Measurements from ENCODE around the gene PARVG.

PARVG gene

DNA sequence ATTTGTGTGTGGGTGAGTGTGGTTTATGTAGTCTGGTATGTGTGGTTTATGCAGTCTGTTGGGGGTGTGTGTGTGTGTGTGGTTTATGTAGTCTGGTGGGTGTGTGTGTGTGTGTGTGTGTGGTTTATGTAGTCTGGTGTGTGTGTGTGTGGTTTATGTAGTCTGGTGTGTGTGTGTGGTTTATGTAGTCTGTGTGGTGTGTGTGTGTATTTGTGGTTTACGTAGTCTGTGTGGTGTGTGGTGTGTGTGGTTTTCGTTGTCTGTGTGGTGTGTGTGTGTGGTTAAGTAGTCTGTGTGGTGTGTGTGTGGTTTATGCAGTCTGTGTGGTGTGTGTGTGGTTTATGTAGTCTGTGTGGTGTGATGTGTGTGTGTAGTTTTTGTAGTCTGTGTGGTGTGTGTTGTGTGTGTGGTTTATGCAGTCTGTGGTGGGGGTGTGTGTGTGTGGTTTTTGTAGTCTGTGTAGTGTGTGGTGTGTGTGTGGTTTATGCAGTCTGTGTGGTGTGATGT lies 26.2 kb upstream of the PARVG start:
- DNase-seq (ENCODE audit: low read depth, low spot score), result no peak

DNA sequence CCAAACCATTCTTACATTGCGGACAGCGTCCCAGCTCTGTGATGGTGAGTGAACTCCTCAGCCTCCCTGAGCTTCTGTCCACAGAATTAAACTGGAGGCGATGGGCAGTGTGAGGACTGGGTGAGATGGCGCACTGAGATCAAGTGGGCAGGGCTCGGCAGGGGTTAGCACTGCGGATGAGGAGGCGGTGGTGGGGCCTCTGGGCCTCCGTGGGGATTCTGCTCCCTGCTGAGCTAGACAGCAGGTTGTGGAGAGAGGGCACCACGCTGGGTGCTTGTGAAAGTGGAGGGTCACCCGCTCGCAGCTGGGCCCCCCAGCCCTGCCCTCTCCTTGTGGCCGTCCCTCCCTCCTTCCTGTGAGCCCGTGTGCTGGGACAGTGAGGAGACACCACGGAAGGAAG lies 25.6 kb upstream of the PARVG start:
- no peak for DNase-seq (ENCODE audit: low read depth, low spot score)

DNA sequence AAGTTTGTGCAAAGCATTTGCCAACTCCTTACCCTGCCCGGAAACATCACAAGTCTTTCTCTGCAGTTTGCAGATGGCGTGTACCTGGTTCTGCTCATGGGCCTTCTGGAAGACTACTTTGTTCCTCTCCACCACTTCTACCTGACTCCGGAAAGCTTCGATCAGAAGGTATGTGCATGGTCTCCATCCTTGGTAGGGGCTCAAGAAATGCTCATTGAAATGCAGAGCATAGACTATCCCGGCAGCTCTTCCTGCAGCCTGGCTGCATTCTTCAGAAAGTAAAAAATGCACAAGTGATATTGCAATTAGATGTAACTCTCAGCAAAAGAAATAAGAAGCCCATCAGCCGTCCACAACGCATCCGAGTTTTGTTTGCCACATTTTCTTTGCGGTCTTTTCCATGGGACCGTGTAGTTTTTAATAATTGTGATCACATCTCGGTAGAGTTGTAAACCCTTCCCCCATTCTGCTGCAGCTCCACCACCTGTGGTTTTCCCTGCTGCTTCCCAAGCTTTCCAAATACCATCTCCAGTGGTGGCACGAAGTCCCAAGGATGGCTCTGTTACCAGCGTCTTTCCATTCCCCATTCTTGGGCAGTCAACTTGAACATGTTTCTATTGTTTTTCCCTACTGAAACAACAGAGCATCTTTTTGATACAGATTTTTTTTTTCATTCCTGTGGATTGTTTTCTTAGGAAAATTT lies 22.7 kb upstream of the PARVG start:
- no peak for DNase-seq (ENCODE audit: low read depth, low spot score)

DNA sequence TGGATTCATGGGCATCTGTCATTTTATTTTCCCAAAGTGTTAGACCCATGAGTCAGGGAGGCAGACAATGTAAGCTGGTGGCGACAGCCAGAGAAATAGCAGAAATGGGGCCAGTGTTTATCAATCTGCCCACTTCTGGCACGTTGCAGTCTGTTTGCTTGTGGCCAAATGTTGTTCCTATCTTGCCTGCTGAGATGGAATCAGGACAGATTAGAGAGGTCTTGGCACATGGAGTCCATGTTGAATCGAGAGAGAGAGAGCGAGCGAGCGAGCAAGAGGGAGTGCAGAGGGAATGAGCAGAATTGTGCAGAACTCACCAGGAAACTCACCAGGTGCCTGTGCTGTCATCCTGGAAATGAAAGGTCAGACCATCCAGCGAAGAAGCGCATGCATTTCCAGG lies 21.9 kb upstream of the PARVG start:
- no peak for DNase-seq (ENCODE audit: low read depth, low spot score)

GRCh38 chr22:44159221-44159620 lies 21.5 kb upstream of the PARVG start:
- no peak for DNase-seq (ENCODE audit: low read depth, low spot score)

DNA sequence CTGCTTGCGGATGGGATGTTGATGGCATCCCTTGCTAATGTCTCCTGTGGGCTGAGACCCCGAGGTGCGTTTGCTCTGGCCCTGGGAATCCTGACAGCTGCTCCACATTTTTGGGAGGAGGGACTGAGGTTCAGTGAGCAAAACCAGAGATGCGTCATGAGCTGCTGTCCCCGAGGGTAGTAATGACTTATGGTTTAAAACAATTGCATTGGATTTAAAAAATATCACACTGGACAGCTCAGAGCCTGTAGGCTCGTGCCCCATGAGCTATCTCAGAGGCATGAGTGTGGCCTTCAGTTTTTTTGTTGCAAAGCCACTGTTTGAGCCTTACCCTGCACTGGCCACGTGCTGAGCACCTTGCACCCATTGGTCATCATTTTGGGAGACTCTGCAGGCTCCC lies 20.9 kb upstream of the PARVG start:
- DNase-seq (ENCODE audit: low read depth, low spot score), result no peak

GRCh38 chr22:44160421-44160820 lies 20.3 kb upstream of the PARVG start:
- no peak for DNase-seq (ENCODE audit: low read depth, low spot score)

DNA sequence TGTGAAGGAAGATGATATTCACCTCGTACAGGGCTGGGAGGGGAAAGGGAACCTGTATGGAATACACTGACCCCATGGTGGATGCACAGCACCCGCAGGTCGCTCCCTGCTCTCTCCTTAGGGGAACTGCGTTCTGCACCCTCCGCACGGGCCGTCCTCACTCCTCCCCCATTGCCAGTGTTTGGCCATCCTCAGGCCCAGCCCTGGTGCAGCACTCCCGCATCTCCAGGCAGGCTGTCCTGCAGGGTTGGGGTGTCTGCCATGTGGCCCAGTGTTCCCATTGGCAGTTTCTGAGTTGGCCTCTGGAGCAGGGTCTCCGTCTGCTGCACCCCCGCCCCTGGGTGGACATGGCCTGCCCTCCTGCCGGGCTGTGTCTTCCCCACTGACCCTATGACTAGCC lies 19.1 kb upstream of the PARVG start:
- DNase-seq (ENCODE audit: low read depth, low spot score), result no peak

DNA sequence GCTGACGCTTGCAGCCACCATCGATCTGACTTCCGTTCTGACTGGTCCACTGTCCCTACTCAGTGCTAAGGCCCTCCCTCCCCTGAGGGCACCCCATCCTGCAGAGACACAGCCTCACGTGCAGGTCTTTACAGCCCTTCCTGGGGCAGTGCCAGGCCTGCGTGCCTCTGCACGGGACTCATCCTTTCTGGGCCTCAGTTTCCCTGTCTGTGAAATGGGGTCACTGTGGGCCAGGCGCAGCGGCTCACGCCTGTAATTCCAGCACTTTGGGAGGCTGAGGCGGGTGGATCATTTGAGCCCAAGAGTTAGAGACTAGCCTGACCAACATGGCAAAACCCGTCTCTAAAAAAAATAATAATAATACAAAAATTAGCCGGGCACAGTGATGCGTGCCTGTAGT lies 17.8 kb upstream of the PARVG start:
- no peak for DNase-seq (ENCODE audit: low read depth, low spot score)

GRCh38 chr22:44163536-44163935 lies 17.2 kb upstream of the PARVG start:
- no peak for DNase-seq (ENCODE audit: low read depth, low spot score)

GRCh38 chr22:44164031-44164430 lies 16.7 kb upstream of the PARVG start:
- DNase-seq (ENCODE audit: low read depth, low spot score), result no peak

DNA sequence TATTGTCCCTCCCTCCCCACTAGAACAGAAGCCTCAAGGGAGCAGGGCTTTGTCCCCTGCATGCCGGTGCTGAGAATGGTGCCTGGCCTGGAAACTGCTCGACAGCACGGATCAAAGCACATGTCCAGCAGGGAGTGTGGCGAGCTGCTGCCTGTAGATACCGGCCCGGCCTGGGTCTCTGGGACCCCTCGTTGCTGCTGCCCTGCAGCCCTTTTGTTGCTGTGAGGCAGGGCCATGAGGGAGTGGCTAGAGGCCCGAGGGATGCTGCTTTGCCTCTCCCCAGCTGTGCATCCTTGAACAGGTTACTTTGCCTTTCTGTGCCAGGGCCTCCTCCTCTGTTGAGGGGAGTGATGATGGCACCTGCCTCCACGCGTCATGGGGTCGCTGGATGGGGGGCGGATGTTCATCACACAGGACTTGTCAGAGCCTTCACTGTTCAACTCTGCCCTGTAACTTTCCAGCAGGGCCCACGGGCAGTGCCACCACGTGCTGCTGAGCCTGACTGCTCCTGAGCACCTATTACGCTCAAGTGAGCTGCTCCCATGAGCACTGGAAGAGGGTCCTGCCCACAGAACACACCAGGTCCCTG lies 15.3 kb upstream of the PARVG start:
- no peak for DNase-seq (ENCODE audit: low read depth, low spot score)

GRCh38 chr22:44166498-44167276 lies 14.0 kb upstream of the PARVG start:
- DNase-seq (ENCODE audit: low read depth, low spot score), result no peak

GRCh38 chr22:44167501-44167900 lies 13.2 kb upstream of the PARVG start:
- DNase-seq (ENCODE audit: low read depth, low spot score), result no peak

DNA sequence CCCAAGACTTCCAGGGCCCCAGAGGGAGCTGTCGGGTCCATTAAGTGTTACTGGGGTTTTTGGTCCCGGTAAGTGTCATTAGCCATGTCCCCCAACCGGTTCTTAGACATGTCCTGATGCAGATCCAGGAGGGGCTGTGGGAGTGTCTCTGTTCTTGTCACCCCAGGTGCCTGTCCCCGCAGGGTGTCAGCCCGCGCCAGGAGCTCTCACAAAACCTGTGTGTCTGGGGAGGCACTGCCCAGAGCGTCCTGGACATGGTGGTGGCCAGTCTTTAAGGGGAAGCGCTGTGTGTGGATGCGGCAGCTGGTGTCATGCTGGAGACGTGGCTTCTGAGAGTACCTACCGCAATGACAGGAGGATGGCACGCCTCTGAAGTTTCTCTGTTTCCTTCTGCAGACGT lies 12.5 kb upstream of the PARVG start:
- DNase-seq (ENCODE audit: low read depth, low spot score), result no peak

DNA sequence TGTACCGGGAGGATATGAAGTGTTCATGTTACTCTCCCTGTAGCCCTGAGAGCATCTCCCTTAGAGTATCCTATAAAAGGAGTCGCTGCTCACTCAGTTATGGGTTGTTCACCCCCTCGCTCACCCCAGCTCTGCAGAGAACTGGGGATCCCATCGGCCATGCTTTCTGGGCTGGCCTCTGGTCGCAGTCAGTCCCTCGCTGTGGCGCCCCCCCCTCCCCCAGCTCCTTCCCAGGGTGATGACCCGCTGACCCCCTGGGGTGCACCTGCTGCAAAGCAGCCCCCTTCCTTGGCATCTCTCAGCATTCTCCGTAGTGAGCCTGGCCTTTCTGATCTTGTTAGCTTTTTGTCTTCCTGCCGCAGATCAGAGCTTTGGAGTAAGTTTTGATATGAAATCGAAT lies 10.3 kb upstream of the PARVG start:
- DNase-seq (ENCODE audit: low read depth, low spot score), result no peak

GRCh38 chr22:44171561-44171960 lies 9.2 kb upstream of the PARVG start:
- DNase-seq (ENCODE audit: low read depth, low spot score), result no peak

GRCh38 chr22:44172370-44173108 lies 8.2 kb upstream of the PARVG start:
- DNase-seq (ENCODE audit: low read depth, low spot score), result no peak

DNA sequence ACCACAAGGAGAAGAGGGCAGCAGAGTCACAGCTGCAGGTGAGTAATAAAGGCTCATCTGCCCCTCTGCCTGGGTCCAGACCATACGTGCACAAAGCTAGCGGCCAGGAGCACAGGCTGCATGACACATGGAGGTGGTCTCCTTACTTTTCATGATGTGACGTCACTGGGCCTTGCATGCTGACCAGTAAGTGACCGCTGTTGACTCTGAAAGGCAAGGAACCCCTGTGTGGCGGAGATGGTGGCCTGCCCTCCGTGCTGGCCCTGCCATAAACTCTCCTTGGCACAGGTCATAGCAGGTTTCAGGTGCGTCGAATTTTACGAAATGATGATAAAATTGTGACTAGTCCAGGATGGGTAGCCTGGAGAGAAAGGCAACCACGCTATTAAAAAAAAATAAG lies 7.6 kb upstream of the PARVG start:
- DNase-seq (ENCODE audit: low read depth, low spot score), result no peak

DNA sequence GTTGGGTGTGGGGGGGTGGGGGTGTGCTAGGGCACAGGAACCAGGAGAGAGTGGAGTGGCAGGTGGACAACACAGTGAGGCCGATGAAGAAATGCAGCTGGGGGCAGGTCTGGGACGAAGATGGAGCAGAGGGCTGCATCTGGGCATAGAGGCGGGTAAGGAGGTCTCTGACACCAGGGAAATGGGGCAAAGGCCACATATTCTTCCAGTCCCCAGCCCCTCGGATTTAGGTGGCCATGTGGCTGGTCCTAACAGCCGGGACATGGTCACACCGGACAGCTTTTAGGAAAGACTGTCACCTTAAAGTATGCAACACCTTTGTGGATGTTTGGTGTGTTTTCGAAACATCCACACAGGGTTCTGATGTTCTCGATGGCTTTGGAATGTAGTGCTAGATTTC lies 5.0 kb upstream of the PARVG start:
- no peak for DNase-seq (ENCODE audit: low read depth, low spot score)

GRCh38 chr22:44179196-44179988 lies 1.3 kb upstream of the PARVG start:
- DNase-seq (ENCODE audit: low read depth, low spot score), result no peak
